Measurements from ENCODE around the gene COL19A1. TPM values are rescaled to one million over a fixed set of nuclear protein-coding genes. Genes with fewer than 3 reads are reported as not detected.

COL19A1 gene
- total and polyA plus RNA-seq, 2 experiments from 2014 or later, result not detected

- TF ChIP-seq JUNB (IDR thresholded peaks at IDR 0.05; ENCODE audit: unreplicated experiment) (no peak), ETS1 (IDR thresholded peaks at IDR 0.05) (no peak), CREB1 (CRISPR knock-in tag; IDR thresholded peaks at IDR 0.05; ENCODE audit: low read depth) (no peak), CTCF (conservative IDR thresholded peaks at IDR 0.05; ENCODE audit: low read depth in 2 of 2) (no peak), POLR2AphosphoS5 (IDR thresholded peaks at IDR 0.05; ENCODE audit: low read depth) (no peak), ZNF114 (CRISPR knock-in tag; IDR thresholded peaks at IDR 0.05) (no peak), ZNF462 (CRISPR knock-in tag; IDR thresholded peaks at IDR 0.05) (no peak), EZH2 (IDR thresholded peaks at IDR 0.05; ENCODE audit: low read depth, unreplicated experiment) (no peak), REST (IDR thresholded peaks at IDR 0.05; ENCODE audit: unreplicated experiment) (no peak), NANOG (IDR thresholded peaks at IDR 0.05; ENCODE audit: borderline replicate concordance) (no peak), EZH2phosphoT487 (IDR thresholded peaks at IDR 0.05; ENCODE audit: unreplicated experiment) (no peak), STAT1 (IDR thresholded peaks at IDR 0.05; ENCODE audit: unreplicated experiment) (no peak), ZNF331 (CRISPR knock-in tag; IDR thresholded peaks at IDR 0.05; ENCODE audit: low read depth) (no peak)
- no peak overlapping the region for H3K27ac Mint-ChIP-seq
- no peaks in the 10 kb centered on the region for H3K36me3 ChIP-seq (ENCODE audit: insufficient read depth)
Measured at GRCh38 chr6:70124882-70125545, 258.7 kb downstream of the COL19A1 start.

More at GRCh38 chr6:70124882-70125545, 258.7 kb downstream of the COL19A1 start:
- no peaks in the 10 kb centered on the region for H3K9me3 Mint-ChIP-seq
- H3K4me3 Mint-ChIP-seq, result no peak overlapping the region
- ATAC-seq (no peak), DNase-seq (ENCODE audit: low spot score) (no peak)
- Histone ChIP-seq H3K4me2 (no peak overlapping the region), H3K27ac (ENCODE audit: low read depth) (no peak overlapping the region), H3K79me2 (replicated peaks; ENCODE audit: insufficient read depth) (no peaks in the 10 kb centered on the region), H3K4me3 (no peak overlapping the region), H3K4me1 (ENCODE audit: insufficient read depth) (no peaks in the 10 kb centered on the region), H3F3A (replicated peaks; ENCODE audit: low read depth) (no peaks in the 10 kb centered on the region), H4K20me1 (replicated peaks; ENCODE audit: insufficient read depth) (no peaks in the 10 kb centered on the region), H2AFZ (0 out of 2 replicates have a peak overlapping the region, but pooled peaks have one; percentile 49), H3K27me3 (ENCODE audit: insufficient read depth) (no peaks in the 10 kb centered on the region), H3K9me2 (ENCODE audit: insufficient read depth) (0 out of 2 replicates have a peak, but pooled peaks cover 7% of the 10 kb centered on the region)
- no peaks in the 10 kb centered on the region for H3K4me1 Mint-ChIP-seq
- no peaks in the 10 kb centered on the region for H3K36me3 Mint-ChIP-seq (ENCODE audit: low read depth)
- no peaks in the 10 kb centered on the region for H3K27me3 Mint-ChIP-seq (ENCODE audit: insufficient read depth, low read depth, poor library complexity)

All from GM23338 (cell line).